KMS-11 (cell line): Measurements from ENCODE around the gene LHFPL6.

Experiments used
- H2AFZ ChIP-seq: fragments of 200-600 bp; sonication (generic); 2 replicates; pipeline ENCODE4 v1.6.1; 2016; ENCODE audit warnings: antibody characterized with exemption, mixed run types, low read depth
- H3K27ac ChIP-seq: fragments of 200-600 bp; sonication (generic); 2 replicates; pipeline ENCODE4 v1.6.1; 2016; ENCODE audit warnings: mild to moderate bottlenecking, mixed run types
- H3K27me3 ChIP-seq: fragments of 200-600 bp; sonication (generic); 2 replicates; pipeline ENCODE4 v1.6.1; 2017; ENCODE audit warnings: mild to moderate bottlenecking, low read depth, mixed run types, moderate library complexity; ENCODE audit not compliant: insufficient read depth
- H3K36me3 ChIP-seq: fragments of 200-600 bp; sonication (generic); 2 replicates; pipeline ENCODE4 v1.6.1; 2017; ENCODE audit warnings: mild to moderate bottlenecking, mixed run types; ENCODE audit not compliant: insufficient read depth
- H3K4me1 ChIP-seq: fragments of 200-600 bp; sonication (generic); 2 replicates; pipeline ENCODE4 v1.6.1; 2016; ENCODE audit warnings: mild to moderate bottlenecking, low read depth, mixed run types; ENCODE audit not compliant: poor library complexity, severe bottlenecking
- H3K4me2 ChIP-seq: fragments of 200-600 bp; sonication (generic); 2 replicates; pipeline ENCODE4 v1.7.0; 2016; ENCODE audit warnings: mild to moderate bottlenecking, mixed run types
- H3K4me3 ChIP-seq: fragments of 200-600 bp; sonication (generic); IDR thresholded peaks from 2 replicates; pipeline ENCODE4 v1.6.1; 2017; ENCODE audit warnings: low read depth, low read length, mixed read lengths; ENCODE audit not compliant: insufficient read depth
- H3K79me2 ChIP-seq: fragments of 200-600 bp; sonication (generic); 2 replicates; pipeline ENCODE4 v1.6.1; 2016; ENCODE audit warnings: low read depth, mixed run types; ENCODE audit not compliant: insufficient read depth
- H3K9ac ChIP-seq: fragments of 200-600 bp; sonication (generic); 2 replicates; pipeline ENCODE4 v1.6.1; 2016; ENCODE audit warnings: mild to moderate bottlenecking, mixed run types
- H4K20me1 ChIP-seq: fragments of 200-600 bp; sonication (generic); 2 replicates; pipeline ENCODE4 v1.6.1; 2016; ENCODE audit warnings: mild to moderate bottlenecking, mixed run types; ENCODE audit not compliant: insufficient read depth
- TF ChIP-seq, protein P1 (sequence below): fragments of 200-600 bp; sonication (generic); conservative IDR thresholded peaks from 2 replicates; pipeline ENCODE4 v1.6.1; 2017; ENCODE audit warnings: low read depth, mild to moderate bottlenecking, antibody characterized with exemption, low read length, moderate library complexity, mixed read lengths

LHFPL6 gene

DNA sequence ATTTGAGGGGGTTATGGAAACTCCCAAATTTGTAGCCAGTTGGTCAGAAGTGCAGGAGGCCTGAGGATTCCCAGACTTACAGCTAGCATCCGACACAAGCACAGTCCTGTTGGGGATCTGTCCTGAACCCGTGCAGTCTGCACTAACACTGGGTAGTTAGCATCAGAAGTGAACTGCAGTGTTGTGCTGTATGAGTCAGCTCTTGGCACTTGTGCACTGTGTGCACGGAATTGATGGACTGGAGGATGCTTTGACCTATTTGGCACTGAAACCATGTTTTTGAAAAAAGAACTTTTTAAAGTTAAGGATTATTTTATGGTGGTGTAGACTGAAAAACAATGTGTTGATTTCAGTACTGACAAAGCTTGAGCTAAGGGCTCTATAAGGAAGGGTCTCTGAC lies 285.7 kb downstream of the LHFPL6 start:
- no peaks in the 10 kb centered on the region for H4K20me1 ChIP-seq
- H3K4me3 ChIP-seq, result no peak overlapping the region
- H3K9ac ChIP-seq, result no peak overlapping the region
- TF ChIP-seq, protein P1, sequence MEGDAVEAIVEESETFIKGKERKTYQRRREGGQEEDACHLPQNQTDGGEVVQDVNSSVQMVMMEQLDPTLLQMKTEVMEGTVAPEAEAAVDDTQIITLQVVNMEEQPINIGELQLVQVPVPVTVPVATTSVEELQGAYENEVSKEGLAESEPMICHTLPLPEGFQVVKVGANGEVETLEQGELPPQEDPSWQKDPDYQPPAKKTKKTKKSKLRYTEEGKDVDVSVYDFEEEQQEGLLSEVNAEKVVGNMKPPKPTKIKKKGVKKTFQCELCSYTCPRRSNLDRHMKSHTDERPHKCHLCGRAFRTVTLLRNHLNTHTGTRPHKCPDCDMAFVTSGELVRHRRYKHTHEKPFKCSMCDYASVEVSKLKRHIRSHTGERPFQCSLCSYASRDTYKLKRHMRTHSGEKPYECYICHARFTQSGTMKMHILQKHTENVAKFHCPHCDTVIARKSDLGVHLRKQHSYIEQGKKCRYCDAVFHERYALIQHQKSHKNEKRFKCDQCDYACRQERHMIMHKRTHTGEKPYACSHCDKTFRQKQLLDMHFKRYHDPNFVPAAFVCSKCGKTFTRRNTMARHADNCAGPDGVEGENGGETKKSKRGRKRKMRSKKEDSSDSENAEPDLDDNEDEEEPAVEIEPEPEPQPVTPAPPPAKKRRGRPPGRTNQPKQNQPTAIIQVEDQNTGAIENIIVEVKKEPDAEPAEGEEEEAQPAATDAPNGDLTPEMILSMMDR, result no peak
- H3K27me3 ChIP-seq, result no peaks in the 10 kb centered on the region
- no peak overlapping the region for H3K27ac ChIP-seq
- H3K36me3 ChIP-seq, result no peaks in the 10 kb centered on the region
- H2AFZ ChIP-seq, result no peak overlapping the region
- H3K79me2 ChIP-seq, result no peaks in the 10 kb centered on the region
- H3K4me1 ChIP-seq, result no peaks in the 10 kb centered on the region
- H3K4me2 ChIP-seq, result no peak overlapping the region

DNA sequence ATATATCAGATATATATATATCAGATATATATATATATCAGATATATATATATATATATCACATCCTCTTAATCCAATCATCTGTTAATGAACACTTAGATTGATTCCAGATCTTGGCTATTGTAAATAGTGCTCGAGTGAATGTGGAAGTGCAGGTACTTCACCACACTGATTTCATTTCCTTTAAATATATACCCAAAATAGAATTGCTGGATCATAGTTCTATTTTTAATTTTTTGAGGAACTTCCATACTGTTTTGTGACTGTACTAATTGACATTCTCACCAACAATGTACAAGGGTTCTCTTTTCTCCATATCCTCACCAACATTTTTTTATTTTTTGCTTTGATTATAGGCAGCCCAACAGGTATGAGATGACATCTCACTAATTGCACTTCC lies 287.2 kb downstream of the LHFPL6 start:
- Histone ChIP-seq H3K4me1 (no peaks in the 10 kb centered on the region), H2AFZ (no peak overlapping the region), H3K27me3 (no peaks in the 10 kb centered on the region), H3K4me3 (no peak overlapping the region), H3K9ac (no peak overlapping the region), H4K20me1 (no peaks in the 10 kb centered on the region), H3K36me3 (no peaks in the 10 kb centered on the region), H3K4me2 (no peak overlapping the region), H3K79me2 (no peaks in the 10 kb centered on the region), H3K27ac (no peak overlapping the region)
- TF ChIP-seq, protein P1, result no peak

DNA sequence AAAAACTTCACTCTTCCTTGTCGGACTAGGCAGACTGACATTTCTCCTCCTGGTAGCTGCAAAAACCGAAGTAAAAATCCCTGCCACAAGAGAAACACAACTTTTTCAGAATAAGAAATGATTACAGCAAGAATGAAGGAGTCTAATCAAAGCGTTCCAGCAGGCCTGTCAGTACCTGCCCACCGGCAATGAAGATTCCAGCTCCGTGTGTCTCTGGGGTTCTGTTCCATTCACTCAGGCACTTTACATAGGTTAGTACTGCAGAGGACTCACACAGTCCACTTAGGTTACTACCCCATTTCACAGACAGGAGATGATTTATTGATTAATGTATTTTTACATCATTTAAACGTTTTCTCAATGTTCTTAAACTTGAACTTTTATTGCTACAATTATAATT lies 289.3 kb downstream of the LHFPL6 start:
- Histone ChIP-seq H3K27ac (no peak overlapping the region), H3K79me2 (no peaks in the 10 kb centered on the region), H3K4me3 (no peak overlapping the region)

DNA sequence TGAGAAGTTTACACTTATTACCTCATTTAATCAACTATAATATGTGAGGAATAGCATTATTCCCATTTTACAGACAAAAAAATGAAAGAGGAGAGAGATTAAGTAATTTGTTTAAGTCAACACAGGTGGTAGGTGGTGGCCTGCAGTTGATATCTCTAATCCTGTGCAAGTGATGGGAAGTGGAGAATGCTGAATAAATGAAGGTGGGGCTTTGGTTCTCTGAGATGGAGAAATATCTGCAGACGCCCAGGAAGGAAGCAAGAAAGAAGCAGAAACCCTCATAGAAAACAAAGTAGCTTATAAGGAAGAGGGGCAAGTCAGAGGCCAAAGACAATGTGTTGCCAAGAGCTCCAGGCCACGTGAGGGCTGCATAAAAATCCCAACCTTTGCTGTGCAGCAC lies 290.4 kb downstream of the LHFPL6 start:
- H3K4me1 ChIP-seq, result no peaks in the 10 kb centered on the region
- H3K79me2 ChIP-seq, result no peaks in the 10 kb centered on the region
- no peak overlapping the region for H3K27ac ChIP-seq
- no peaks in the 10 kb centered on the region for H4K20me1 ChIP-seq
- no peak overlapping the region for H2AFZ ChIP-seq
- TF ChIP-seq, protein P1, result no peak
- no peak overlapping the region for H3K4me3 ChIP-seq
- H3K9ac ChIP-seq, result no peak overlapping the region
- no peaks in the 10 kb centered on the region for H3K27me3 ChIP-seq
- no peak overlapping the region for H3K4me2 ChIP-seq
- no peaks in the 10 kb centered on the region for H3K36me3 ChIP-seq

More for the DNA sequence above, 289.3 kb downstream of the LHFPL6 start:
- TF ChIP-seq, protein P1, result no peak
- Histone ChIP-seq H3K4me1 (no peaks in the 10 kb centered on the region), H3K4me2 (no peak overlapping the region), H3K36me3 (no peaks in the 10 kb centered on the region), H4K20me1 (no peaks in the 10 kb centered on the region), H3K27me3 (no peaks in the 10 kb centered on the region), H3K9ac (no peak overlapping the region), H2AFZ (no peak overlapping the region)
